ENCODE data around the gene SLC25A48. TPM values are rescaled to one million over a fixed set of nuclear protein-coding genes. Genes with fewer than 3 reads are reported as not detected.

SLC25A48 gene
- total and polyA plus RNA-seq, 2 donors = 0.05 to 0.25 TPM

DNA sequence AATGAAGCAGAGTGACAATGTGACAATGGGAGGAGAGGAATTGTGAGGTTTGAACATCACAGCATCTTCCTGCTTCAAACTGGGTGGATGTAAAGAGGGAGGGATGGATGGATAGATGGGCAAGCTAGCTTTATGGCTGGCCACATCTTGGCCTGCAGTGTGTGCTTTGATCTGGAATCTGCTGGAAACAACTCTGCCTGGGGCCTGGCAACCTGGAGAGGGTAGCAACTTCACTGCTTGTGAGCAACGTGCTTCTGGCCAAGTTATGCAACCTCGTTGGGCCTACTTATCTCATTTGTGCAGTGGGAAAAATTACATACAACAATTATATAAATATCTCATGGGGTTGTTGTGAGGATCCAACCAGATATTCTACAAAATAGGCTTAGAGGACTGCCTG, 55.8 kb downstream of the SLC25A48 start:
- Histone ChIP-seq H3K4me1 (ENCODE audit: control insufficient read depth in 2 of 2, insufficient read depth in 2 of 2, low read length in 2 of 2) (peaks cover 0 to 7% of the 10 kb centered on the region in 2 donors), H3K27ac (ENCODE audit: low read depth in 1 of 2, low read length in 1 of 2) (no peak overlapping the region), H3K9me3 (ENCODE audit: control insufficient read depth in 2 of 2, insufficient read depth in 1 of 2, low read length in 1 of 2) (no peaks in the 10 kb centered on the region), H3K4me3 (ENCODE audit: low read length in 2 of 2) (no peak overlapping the region), H3K36me3 (ENCODE audit: control insufficient read depth in 2 of 2, insufficient read depth in 2 of 2, low read length in 1 of 2) (no peaks in the 10 kb centered on the region), H3K27me3 (ENCODE audit: control insufficient read depth in 2 of 2, insufficient read depth in 1 of 2, low read length in 1 of 2) (peaks cover 0 to 21% of the 10 kb centered on the region in 2 donors)
- DNase-seq (ENCODE audit: low read depth in 6 of 9, low spot score in 9 of 9) = no peak
- WGBS = 80% methylated on average over 2 of the region's 2 CpGs

DNA sequence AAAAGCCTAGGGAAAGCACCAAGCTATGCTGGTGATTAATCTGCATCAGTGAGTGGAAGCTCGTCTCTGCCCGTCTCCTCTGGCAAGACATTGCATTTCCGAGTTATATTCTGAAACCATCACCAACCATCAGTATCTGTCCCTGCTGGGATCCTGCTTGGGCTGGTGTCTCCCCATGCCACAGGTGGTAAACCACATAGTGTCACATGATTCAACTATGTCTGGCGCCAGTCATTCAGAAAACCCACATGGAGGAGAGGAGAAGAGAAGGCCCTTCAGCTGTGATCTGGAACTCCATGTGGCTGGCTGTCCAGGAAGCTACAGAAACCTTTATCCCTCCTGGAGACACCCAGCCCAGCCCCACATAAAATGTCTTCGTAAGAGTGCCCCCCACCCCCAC, 56.4 kb downstream of the SLC25A48 start:
- Histone ChIP-seq H3K4me1 (ENCODE audit: control insufficient read depth in 2 of 2, insufficient read depth in 2 of 2, low read length in 2 of 2) (peaks cover 0 to 7% of the 10 kb centered on the region in 2 donors), H3K27ac (ENCODE audit: low read depth in 1 of 2, low read length in 1 of 2) (no peak overlapping the region), H3K27me3 (ENCODE audit: control insufficient read depth in 2 of 2, insufficient read depth in 1 of 2, low read length in 1 of 2) (peaks cover 0 to 24% of the 10 kb centered on the region in 2 donors), H3K4me3 (ENCODE audit: low read length in 2 of 2) (no peak overlapping the region), H3K9me3 (ENCODE audit: control insufficient read depth in 2 of 2, insufficient read depth in 1 of 2, low read length in 1 of 2) (no peaks in the 10 kb centered on the region), H3K36me3 (ENCODE audit: control insufficient read depth in 2 of 2, insufficient read depth in 2 of 2, low read length in 1 of 2) (no peaks in the 10 kb centered on the region)
- WGBS = 10% methylated on average over 5 of the region's 5 CpGs
- DNase-seq (ENCODE audit: low read depth in 6 of 9, low spot score in 9 of 9) = peak in 1 of 9 donors; percentile 27

DNA sequence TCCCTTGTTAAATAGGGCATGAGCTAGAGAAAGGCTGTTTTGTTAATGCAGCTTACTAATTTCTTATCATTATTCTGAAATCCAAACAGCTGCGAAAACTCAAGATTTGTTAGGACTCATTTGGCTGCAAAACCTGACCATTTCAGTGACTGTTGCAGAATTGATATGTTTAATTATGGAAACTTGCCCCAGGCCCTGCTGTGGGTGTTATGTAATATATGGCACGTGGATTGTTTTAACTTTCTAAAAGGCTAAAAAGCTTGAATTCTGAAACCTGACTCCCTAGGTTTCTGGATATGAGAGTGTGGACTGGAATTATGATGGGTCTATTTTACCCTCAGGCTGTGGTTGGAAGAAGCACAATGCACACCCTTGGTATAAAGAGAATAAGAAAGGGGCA, 56.8 kb downstream of the SLC25A48 start:
- no peak for DNase-seq (ENCODE audit: low read depth in 6 of 9, low spot score in 9 of 9)
- Histone ChIP-seq H3K27me3 (ENCODE audit: control insufficient read depth in 2 of 2, insufficient read depth in 1 of 2, low read length in 1 of 2) (peaks cover 0 to 24% of the 10 kb centered on the region in 2 donors), H3K27ac (ENCODE audit: low read depth in 1 of 2, low read length in 1 of 2) (no peak overlapping the region), H3K4me1 (ENCODE audit: control insufficient read depth in 2 of 2, insufficient read depth in 2 of 2, low read length in 2 of 2) (peaks cover 0 to 7% of the 10 kb centered on the region in 2 donors), H3K36me3 (ENCODE audit: control insufficient read depth in 2 of 2, insufficient read depth in 2 of 2, low read length in 1 of 2) (no peaks in the 10 kb centered on the region), H3K4me3 (ENCODE audit: low read length in 2 of 2) (no peak overlapping the region), H3K9me3 (ENCODE audit: control insufficient read depth in 2 of 2, insufficient read depth in 1 of 2, low read length in 1 of 2) (no peaks in the 10 kb centered on the region)
- 93% methylated on average over 2 of the region's 2 CpGs for WGBS

DNA sequence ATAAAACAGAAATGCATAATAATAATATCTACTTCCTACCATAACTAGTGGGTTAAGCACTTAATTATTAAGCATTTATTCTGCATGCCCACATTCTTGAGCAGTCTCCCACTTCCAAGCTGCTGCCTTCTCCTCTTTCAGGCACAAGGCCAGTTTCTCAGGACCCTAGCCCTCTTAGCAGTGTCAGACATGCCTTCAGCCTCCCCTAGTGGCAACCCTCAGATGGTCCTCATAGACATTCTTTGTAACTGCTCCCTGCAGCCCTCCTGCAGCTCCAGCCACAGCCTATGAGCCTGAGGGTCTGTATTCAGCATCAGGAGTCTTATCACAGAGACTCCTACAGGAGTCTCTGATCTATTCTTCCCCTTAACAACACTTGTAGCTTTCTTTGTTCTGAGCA, 57.3 kb downstream of the SLC25A48 start:
- peaks cover 0 to 24% of the 10 kb centered on the region in 2 donors for H3K27me3 ChIP-seq (ENCODE audit: control insufficient read depth in 2 of 2, insufficient read depth in 1 of 2, low read length in 1 of 2)
- H3K27ac ChIP-seq (ENCODE audit: low read depth in 1 of 2, low read length in 1 of 2) = no peak overlapping the region
- no peaks in the 10 kb centered on the region for H3K9me3 ChIP-seq (ENCODE audit: control insufficient read depth in 2 of 2, insufficient read depth in 1 of 2, low read length in 1 of 2)
- DNase-seq (ENCODE audit: low read depth in 6 of 9, low spot score in 9 of 9) = no peak
- no peaks in the 10 kb centered on the region for H3K36me3 ChIP-seq (ENCODE audit: control insufficient read depth in 2 of 2, insufficient read depth in 2 of 2, low read length in 1 of 2)
- H3K4me1 ChIP-seq (ENCODE audit: control insufficient read depth in 2 of 2, insufficient read depth in 2 of 2, low read length in 2 of 2) = peaks cover 0 to 7% of the 10 kb centered on the region in 2 donors
- no peak overlapping the region for H3K4me3 ChIP-seq (ENCODE audit: low read length in 2 of 2)

DNA sequence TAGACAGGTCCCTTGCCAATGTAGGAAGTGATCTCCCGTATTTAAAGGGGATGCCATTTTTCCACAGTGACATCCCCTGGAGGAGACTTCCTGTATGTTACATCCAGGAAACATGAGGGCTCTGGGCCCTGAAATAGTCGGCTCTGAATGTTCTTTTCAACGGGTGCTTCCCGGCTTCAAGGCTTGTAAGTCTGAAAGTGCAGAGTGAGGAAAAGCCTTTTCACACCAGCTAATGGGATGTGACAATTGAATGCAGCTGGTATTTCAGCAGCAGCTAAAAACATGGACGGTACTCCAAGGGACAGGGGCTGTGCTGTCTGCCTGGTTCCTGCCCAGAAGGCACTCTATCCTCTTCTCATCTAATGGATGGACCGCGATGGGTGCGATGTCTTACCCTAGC, 59.8 kb downstream of the SLC25A48 start:
- Histone ChIP-seq H3K27me3 (ENCODE audit: control insufficient read depth in 2 of 2, insufficient read depth in 1 of 2, low read length in 1 of 2) (peaks cover 0 to 12% of the 10 kb centered on the region in 2 donors), H3K9me3 (ENCODE audit: control insufficient read depth in 2 of 2, insufficient read depth in 1 of 2, low read length in 1 of 2) (no peaks in the 10 kb centered on the region), H3K27ac (ENCODE audit: low read depth in 1 of 2, low read length in 1 of 2) (no peak overlapping the region), H3K4me1 (ENCODE audit: control insufficient read depth in 2 of 2, insufficient read depth in 2 of 2, low read length in 2 of 2) (peaks cover 0 to 2% of the 10 kb centered on the region in 2 donors), H3K36me3 (ENCODE audit: control insufficient read depth in 2 of 2, insufficient read depth in 2 of 2, low read length in 1 of 2) (no peaks in the 10 kb centered on the region), H3K4me3 (ENCODE audit: low read length in 2 of 2) (no peak overlapping the region)
- WGBS = 62% methylated on average over 8 of the region's 8 CpGs
- DNase-seq (ENCODE audit: low read depth in 6 of 9, low spot score in 9 of 9) = no peak

DNA sequence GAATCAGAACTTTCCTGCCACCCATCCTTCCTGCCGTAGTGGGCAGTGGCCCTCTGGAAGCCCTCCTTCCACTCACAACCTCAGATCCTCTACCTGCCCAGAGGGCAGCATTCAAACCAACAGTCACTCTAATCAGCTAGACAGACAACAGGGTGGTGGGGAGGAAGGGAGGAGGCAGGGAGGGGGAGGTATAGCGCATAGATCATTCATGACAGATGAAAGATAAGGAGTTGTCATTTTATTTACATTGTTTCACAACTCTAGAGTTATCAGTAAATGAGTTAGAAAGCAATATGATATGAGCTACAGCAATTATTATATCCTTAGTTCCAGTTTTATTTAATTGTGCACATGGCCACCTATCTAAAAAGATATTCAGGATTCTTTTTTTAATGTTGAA, 60.3 kb downstream of the SLC25A48 start:
- Histone ChIP-seq H3K27me3 (ENCODE audit: control insufficient read depth in 2 of 2, insufficient read depth in 1 of 2, low read length in 1 of 2) (peaks cover 0 to 14% of the 10 kb centered on the region in 2 donors), H3K27ac (ENCODE audit: low read depth in 1 of 2, low read length in 1 of 2) (no peak overlapping the region), H3K4me3 (ENCODE audit: low read length in 2 of 2) (no peak overlapping the region), H3K9me3 (ENCODE audit: control insufficient read depth in 2 of 2, insufficient read depth in 1 of 2, low read length in 1 of 2) (no peaks in the 10 kb centered on the region), H3K36me3 (ENCODE audit: control insufficient read depth in 2 of 2, insufficient read depth in 2 of 2, low read length in 1 of 2) (no peaks in the 10 kb centered on the region), H3K4me1 (ENCODE audit: control insufficient read depth in 2 of 2, insufficient read depth in 2 of 2, low read length in 2 of 2) (peaks cover 0 to 2% of the 10 kb centered on the region in 2 donors)
- DNase-seq (ENCODE audit: low read depth in 6 of 9, low spot score in 9 of 9) = no peak
- 88% methylated on average over 2 of the region's 2 CpGs for WGBS

- no peak within 1 kb of the TSS for H3K27ac ChIP-seq (ENCODE audit: low read depth in 1 of 2, low read length in 1 of 2)
- H3K4me1 ChIP-seq (ENCODE audit: control insufficient read depth in 2 of 2, insufficient read depth in 2 of 2, low read length in 2 of 2) = peaks cover 0 to 2% of the 10 kb centered on the region in 2 donors
- WGBS = 55% methylated on average over 7 of the region's 7 CpGs
- DNase-seq (ENCODE audit: low read depth in 6 of 9, low spot score in 9 of 9) = no peak
- H3K4me3 ChIP-seq (ENCODE audit: low read length in 2 of 2) = no peak within 1 kb of the TSS
- peaks cover 0 to 12% of the 10 kb centered on the region in 2 donors for H3K27me3 ChIP-seq (ENCODE audit: control insufficient read depth in 2 of 2, insufficient read depth in 1 of 2, low read length in 1 of 2)
- H3K9me3 ChIP-seq (ENCODE audit: control insufficient read depth in 2 of 2, insufficient read depth in 1 of 2, low read length in 1 of 2) = no peaks in the 10 kb centered on the region
- no peaks in the 10 kb centered on the region for H3K36me3 ChIP-seq (ENCODE audit: control insufficient read depth in 2 of 2, insufficient read depth in 2 of 2, low read length in 1 of 2)
These were observed 61.1 kb downstream of the SLC25A48 start, which contains the start of gene IL9 for GRCh38 chr5:135895474-135896006. Gene IL9, minus strand, starts transcription at chr5:135895841. Its CDS starts 25 bp downstream, at chr5:135895816.

DNA sequence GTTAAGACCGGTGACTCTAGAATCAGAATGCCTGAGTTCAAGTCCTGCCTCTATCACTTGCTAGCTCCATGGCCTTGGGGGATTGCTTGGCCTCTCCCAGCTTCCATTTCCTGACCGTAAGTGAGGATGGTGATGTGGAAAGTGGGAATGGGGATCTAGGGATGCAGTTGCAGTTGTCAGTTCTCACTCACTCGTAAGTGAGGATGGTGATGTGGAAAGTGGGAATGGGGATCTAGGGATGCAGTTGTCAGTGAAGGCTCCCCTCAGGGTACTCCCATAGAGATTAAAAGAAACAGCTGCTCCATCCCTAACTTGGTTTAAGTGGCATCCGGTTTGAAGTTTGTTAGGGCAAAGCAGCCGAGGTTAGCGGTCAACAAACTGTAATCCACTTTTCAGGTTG, 64.2 kb downstream of the SLC25A48 start:
- Histone ChIP-seq H3K27me3 (ENCODE audit: control insufficient read depth in 2 of 2, insufficient read depth in 1 of 2, low read length in 1 of 2) (peaks cover 0 to 17% of the 10 kb centered on the region in 2 donors), H3K4me1 (ENCODE audit: control insufficient read depth in 2 of 2, insufficient read depth in 2 of 2, low read length in 2 of 2) (no peaks in the 10 kb centered on the region), H3K27ac (ENCODE audit: low read depth in 1 of 2, low read length in 1 of 2) (no peak overlapping the region), H3K4me3 (ENCODE audit: low read length in 2 of 2) (no peak overlapping the region), H3K9me3 (ENCODE audit: control insufficient read depth in 2 of 2, insufficient read depth in 1 of 2, low read length in 1 of 2) (no peaks in the 10 kb centered on the region), H3K36me3 (ENCODE audit: control insufficient read depth in 2 of 2, insufficient read depth in 2 of 2, low read length in 1 of 2) (no peaks in the 10 kb centered on the region)
- no peak for DNase-seq (ENCODE audit: low read depth in 6 of 9, low spot score in 9 of 9)
- WGBS = 85% methylated on average over 6 of the region's 6 CpGs

- Histone ChIP-seq H3K4me3 (ENCODE audit: low read length in 2 of 2) (no peak overlapping the region), H3K9me3 (ENCODE audit: control insufficient read depth in 2 of 2, insufficient read depth in 1 of 2, low read length in 1 of 2) (no peaks in the 10 kb centered on the region), H3K27me3 (ENCODE audit: control insufficient read depth in 2 of 2, insufficient read depth in 1 of 2, low read length in 1 of 2) (peaks cover 0 to 10% of the 10 kb centered on the region in 2 donors), H3K4me1 (ENCODE audit: control insufficient read depth in 2 of 2, insufficient read depth in 2 of 2, low read length in 2 of 2) (no peaks in the 10 kb centered on the region), H3K27ac (ENCODE audit: low read depth in 1 of 2, low read length in 1 of 2) (no peak overlapping the region), H3K36me3 (ENCODE audit: control insufficient read depth in 2 of 2, insufficient read depth in 2 of 2, low read length in 1 of 2) (no peaks in the 10 kb centered on the region)
- WGBS = 77% methylated on average over 3 of the region's 3 CpGs
- DNase-seq (ENCODE audit: low read depth in 6 of 9, low spot score in 9 of 9) = no peak
These were observed 65.8 kb downstream of the SLC25A48 start for GRCh38 chr5:135900276-135900675.
